T-cell (primary cell): Measurements from ENCODE around the gene PLCG2. TPM values are rescaled to one million over a fixed set of nuclear protein-coding genes. Genes with fewer than 3 reads are reported as not detected.

ENCODE experiments used
- ATAC-seq, 4 experiments: fragments of 200-7000 bp in 3 of 4; fragments of 150-1000 bp in 1 of 4; cut with Tn5 transposase; replicated peaks in 1 of 4; 1 replicate in 3 of 4; 2 replicates in 1 of 4; pipeline ENCODE4 v1.10.0; 2021; ENCODE audit warnings: moderate library complexity in 3 of 4, mild to moderate bottlenecking in 2 of 4, moderate number of reproducible peaks in 1 of 4
- CTCF ChIA-PET, 2 donors: fragments of 300-600 bp; sonication (Branson Sonifier 250); formaldehyde crosslinking; loops; one replicate each; lab custom pipeline; 2022; ENCODE audit warnings: antibody characterized with exemption in 2 of 2; lab: Charles Lee
- POLR2A ChIA-PET, 2 donors: fragments of 300-600 bp; sonication (Branson Sonifier 250); formaldehyde crosslinking; loops; one replicate each; lab custom pipeline; 2022; ENCODE audit warnings: antibody characterized with exemption in 2 of 2; lab: Charles Lee
- DNase-seq, 35 experiments: peaks; one replicate each; pipeline versions ENCODE4 v3.0.0 to v3.0.0-alpha.2; 2013 to 2023
- H3K27ac ChIP-seq: one replicate; pipeline ENCODE4 v1.5.1; 2013; ENCODE audit warnings: low read length
- H3K27me3 ChIP-seq, 2 experiments: replicated peaks in 1 of 2; 1 replicate in 1 of 2; 2 replicates in 1 of 2; pipeline versions ENCODE4 v1.6.1 to v1.7.0; 2013; ENCODE audit warnings: low read length in 1 of 2, mixed read lengths in 1 of 2; ENCODE audit not compliant: control insufficient read depth in 2 of 2, insufficient read depth in 2 of 2; ENCODE audit errors: extremely low read depth in 1 of 2
- H3K36me3 ChIP-seq, 2 donors: 1 replicate in 1 of 2; 2 replicates in 1 of 2; pipeline versions ENCODE4 v1.6.1 to v1.7.0; 2013; ENCODE audit warnings: low read length in 1 of 2; ENCODE audit not compliant: control insufficient read depth in 2 of 2, insufficient read depth in 1 of 2; ENCODE audit errors: extremely low read depth in 1 of 2
- H3K4me1 ChIP-seq, 2 experiments: 1 replicate in 1 of 2; 2 replicates in 1 of 2; pipeline versions ENCODE4 v1.6.1 to v1.7.0; 2013; ENCODE audit warnings: low read length in 2 of 2, mixed read lengths in 1 of 2; ENCODE audit not compliant: insufficient read depth in 2 of 2, control insufficient read depth in 1 of 2; ENCODE audit errors: extremely low read depth in 1 of 2
- H3K4me3 ChIP-seq, 2 donors: 1 replicate in 1 of 2; 2 replicates in 1 of 2; pipeline versions ENCODE4 v1.5.1 to v1.7.0; 2013; ENCODE audit warnings: mild to moderate bottlenecking in 2 of 2, low read length in 1 of 2, moderate library complexity in 1 of 2; ENCODE audit not compliant: control insufficient read depth in 1 of 2; ENCODE audit errors: extremely low read depth in 1 of 2
- H3K9me3 ChIP-seq: 2 replicates; pipeline ENCODE4 v1.7.0; 2013
- H3K27ac Mint-ChIP-seq, 2 donors: one replicate each; pipeline ENCODE4 v1.8.0; 2020 to 2021; ENCODE audit warnings: mild to moderate bottlenecking in 2 of 2, mixed read lengths in 2 of 2
- H3K27me3 Mint-ChIP-seq, 2 donors: one replicate each; pipeline ENCODE4 v1.8.0; 2021 to 2022; ENCODE audit warnings: mixed read lengths in 2 of 2
- H3K36me3 Mint-ChIP-seq: one replicate; pipeline ENCODE4 v1.8.0; 2021; ENCODE audit warnings: mixed read lengths
- H3K4me1 Mint-ChIP-seq, 3 donors: one replicate each; pipeline ENCODE4 v1.8.0; 2020 to 2022; ENCODE audit warnings: mixed read lengths in 3 of 3, mild to moderate bottlenecking in 1 of 3
- H3K4me3 Mint-ChIP-seq, 3 donors: one replicate each; pipeline ENCODE4 v1.8.0; 2020 to 2022; ENCODE audit warnings: mild to moderate bottlenecking in 3 of 3, mixed read lengths in 3 of 3, moderate library complexity in 3 of 3
- H3K9me3 Mint-ChIP-seq, 3 donors: one replicate each; pipeline ENCODE4 v1.8.0; 2020 to 2022; ENCODE audit warnings: mixed read lengths in 3 of 3
- WGBS: methylation state at CpG from one replicate; pipeline ENCODE4 v1.1.5; 2013; ENCODE audit warnings: missing lambda C conversion rate; ENCODE audit not compliant: insufficient coverage; 5-methylcytosine and 5-hydroxymethylcytosine counted together
- total RNA-seq, 35 experiments: library from RNA in 6 of 35; stranded (reverse) in 6 of 35; fragments of 120-200 nt in 1 of 35; gene quantifications; one replicate each; pipeline versions ENCODE4 v1.2.1 to v1.2.4 and lab custom pipeline; 2013 to 2026

The PLCG2 gene
- total RNA-seq (10 to 100 TPM in 4 of 5 donors, 1 to 10 TPM in 1; 7.5 to 27.1 (median 12.1) TPM), total RNA-seq (lab: John Stamatoyannopoulos, UW) (0.45 to 7.1 (median 2.0) reads per million in 29 experiments)
- total RNA-seq (2013) = 13.2 TPM

- CTCF ChIA-PET = no interaction called here
- Mint-ChIP-seq H3K4me1 (peaks cover 13 to 20% (median 13%) of the 10 kb centered on the region in 3 donors), H3K27ac (peak within 1 kb of the TSS in 1 of 2 donors; percentile 42), H3K9me3 (no peaks in the 10 kb centered on the region), H3K36me3 (no peaks in the 10 kb centered on the region), H3K4me3 (peak within 1 kb of the TSS; percentile 80 to 84 (median 82)), H3K27me3 (peaks cover 35 to 46% of the 10 kb centered on the region in 2 donors)
- H3K4me1 ChIP-seq = peaks cover 0 to 18% of the 10 kb centered on the region in 2 experiments
- H3K27me3 ChIP-seq = peaks cover 0 to 24% of the 10 kb centered on the region in 2 experiments
- H3K36me3 ChIP-seq = no peaks in the 10 kb centered on the region
- POLR2A ChIA-PET = interaction anchor here in 1 of 2 donors (0.8 kb wide), 1 partner anchor 72 kb away, joined by 5 read pairs; no protein-coding TSS in a partner anchor
- no peaks in the 10 kb centered on the region for H3K9me3 ChIP-seq
- peak; percentile 90 to 98 (median 94) for ATAC-seq
- H3K4me3 ChIP-seq = peak within 1 kb of the TSS; percentile 50 to 70
- DNase-seq = peak; percentile 21 to 80 (median 58)
- under 1% methylated on average over 77 of the region's 78 CpGs for WGBS
- H3K27ac ChIP-seq = no peak within 1 kb of the TSS
Measured at GRCh38 chr16:81778861-81779535, at the start of gene PLCG2. TSS of gene PLCG2 (plus strand) at chr16:81779291. CDS start at chr16:81785990, 6,699 bp downstream.

GRCh38 chr16:81729451-81729850, 49.6 kb upstream of the PLCG2 start:
- H3K27me3 ChIP-seq = peaks cover 0 to 4% of the 10 kb centered on the region in 2 experiments
- Mint-ChIP-seq H3K27me3 (no peaks in the 10 kb centered on the region), H3K4me1 (peaks cover 14 to 16% (median 14%) of the 10 kb centered on the region in 3 donors), H3K27ac (peak overlapping the region; percentile 55 to 58), H3K4me3 (peak overlapping the region; percentile 51 to 94 (median 69)), H3K36me3 (no peaks in the 10 kb centered on the region), H3K9me3 (no peaks in the 10 kb centered on the region)
- ChIA-PET CTCF (interaction anchor here (0.6 to 1.3 kb wide), 4 partner anchors 10 to 327 kb away, joined by 3 to 12 read pairs (median 6); no protein-coding TSS in a partner anchor), POLR2A (no interaction called here)
- WGBS = 95% methylated on average over 11 of the region's 16 CpGs
- H3K36me3 ChIP-seq = no peaks in the 10 kb centered on the region
- H3K27ac ChIP-seq = no peak overlapping the region
- ATAC-seq (no peak), DNase-seq (peak in 1 of 35 experiments; percentile 32)
- H3K9me3 ChIP-seq = no peaks in the 10 kb centered on the region
- H3K4me1 ChIP-seq = peaks cover 0 to 17% of the 10 kb centered on the region in 2 experiments
- H3K4me3 ChIP-seq = no peak overlapping the region

GRCh38 chr16:81730090-81731051, 48.7 kb upstream of the PLCG2 start:
- DNase-seq (peak in 34 of 35 experiments; percentile 15 to 73 (median 48)), ATAC-seq (peak; percentile 93 to 95 (median 95))
- Mint-ChIP-seq H3K36me3 (no peaks in the 10 kb centered on the region), H3K4me1 (peaks cover 14 to 16% (median 14%) of the 10 kb centered on the region in 3 donors), H3K4me3 (peak overlapping the region; percentile 74 to 94 (median 84)), H3K27ac (peak overlapping the region; percentile 89 to 90), H3K27me3 (no peaks in the 10 kb centered on the region), H3K9me3 (no peaks in the 10 kb centered on the region)
- Histone ChIP-seq H3K4me3 (peak overlapping the region; percentile 49 to 57), H3K4me1 (peaks cover 0 to 17% of the 10 kb centered on the region in 2 experiments), H3K9me3 (no peaks in the 10 kb centered on the region), H3K27me3 (no peaks in the 10 kb centered on the region), H3K36me3 (no peaks in the 10 kb centered on the region), H3K27ac (peak overlapping the region; percentile 62)
- WGBS = 12% methylated on average over 36 of the region's 47 CpGs
- ChIA-PET CTCF (interaction anchor here (0.6 to 1.3 kb wide), 8 partner anchors 11 to 365 kb away, joined by 3 to 12 read pairs (median 3); no protein-coding TSS in a partner anchor), POLR2A (interaction anchor here (0.6 kb wide), 3 partner anchors 271 to 716 kb away, joined by 3 to 7 read pairs (median 6); no protein-coding TSS in a partner anchor)

- no peak overlapping the region for H3K4me3 ChIP-seq
Measured at GRCh38 chr16:81731649-81732048, 47.4 kb upstream of the PLCG2 start.

GRCh38 chr16:81732699-81733098, 46.4 kb upstream of the PLCG2 start:
- Mint-ChIP-seq H3K9me3 (no peaks in the 10 kb centered on the region), H3K27ac (no peak overlapping the region), H3K4me1 (peaks cover 15 to 17% (median 17%) of the 10 kb centered on the region in 3 donors), H3K27me3 (no peaks in the 10 kb centered on the region), H3K4me3 (no peak overlapping the region), H3K36me3 (no peaks in the 10 kb centered on the region)
- DNase-seq = no peak
- H3K4me3 ChIP-seq = no peak overlapping the region
- no peaks in the 10 kb centered on the region for H3K36me3 ChIP-seq
- no peak overlapping the region for H3K27ac ChIP-seq
- H3K4me1 ChIP-seq = peaks cover 0 to 20% of the 10 kb centered on the region in 2 experiments
- 86% methylated on average over 1 of the region's 1 CpG for WGBS
- no peak for ATAC-seq
- H3K9me3 ChIP-seq = no peaks in the 10 kb centered on the region
- CTCF ChIA-PET = no interaction called here
- H3K27me3 ChIP-seq = no peaks in the 10 kb centered on the region
- POLR2A ChIA-PET = no interaction called here

More at GRCh38 chr16:81731649-81732048, 47.4 kb upstream of the PLCG2 start:
- no peaks in the 10 kb centered on the region for H3K27me3 Mint-ChIP-seq
- no peak for DNase-seq
- 93% methylated on average over 7 of the region's 8 CpGs for WGBS
- H3K9me3 Mint-ChIP-seq = no peaks in the 10 kb centered on the region
- peak overlapping the region in 1 of 2 donors; percentile 34 for H3K27ac Mint-ChIP-seq
- H3K36me3 Mint-ChIP-seq = no peaks in the 10 kb centered on the region
- Histone ChIP-seq H3K27me3 (no peaks in the 10 kb centered on the region), H3K4me1 (peaks cover 0 to 17% of the 10 kb centered on the region in 2 experiments), H3K27ac (no peak overlapping the region), H3K36me3 (no peaks in the 10 kb centered on the region), H3K9me3 (no peaks in the 10 kb centered on the region)
- ChIA-PET POLR2A (no interaction called here), CTCF (interaction anchor here in 1 of 2 donors (0.7 kb wide), 2 partner anchors 13 to 68 kb away, joined by 3 read pairs; no protein-coding TSS in a partner anchor)
- H3K4me3 Mint-ChIP-seq = no peak overlapping the region
- H3K4me1 Mint-ChIP-seq = peaks cover 14 to 16% (median 14%) of the 10 kb centered on the region in 3 donors
- ATAC-seq = no peak
